Measurements from ENCODE around the gene GRM8. TPM values are rescaled to one million over a fixed set of nuclear protein-coding genes. Genes with fewer than 3 reads are reported as not detected.

GRM8 gene
- total and polyA plus RNA-seq, 4 donors: 0.28 to 4.9 (median 2.8) TPM

DNA sequence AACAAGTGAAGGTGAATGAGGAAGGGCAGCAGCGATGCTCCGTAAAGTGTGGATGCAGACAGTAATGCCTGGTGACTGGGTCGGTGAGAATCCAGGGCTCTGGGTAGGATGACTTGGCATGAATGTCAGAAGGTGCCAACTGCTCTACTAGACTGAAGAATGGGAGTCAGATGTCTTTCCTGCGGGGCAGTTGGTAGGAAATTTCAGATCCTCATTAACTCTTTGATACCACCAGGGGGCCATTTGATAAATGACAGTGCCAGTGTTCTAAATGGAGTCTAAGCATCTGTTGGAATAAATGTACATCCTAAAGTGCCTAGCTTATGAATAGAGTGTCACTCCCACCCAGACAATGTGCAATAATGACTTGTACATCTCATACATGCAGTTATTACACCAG lies 462.0 kb downstream of the GRM8 start:
- 89% methylated on average over 4 of the region's 4 CpGs for WGBS

GRCh38 chr7:126783613-126784012 lies 469.1 kb downstream of the GRM8 start:
- no peaks in the 10 kb centered on the region for H3K36me3 ChIP-seq (ENCODE audit: control insufficient read depth in 4 of 4, insufficient read depth in 3 of 4, low read depth in 1 of 4, low read length in 3 of 4)
- no peak overlapping the region for H3K9ac ChIP-seq (ENCODE audit: low read depth in 1 of 2, low read length in 2 of 2)
- DNase-seq (ENCODE audit: low spot score): no peak
- TF ChIP-seq RXRA (IDR thresholded peaks at IDR 0.05) (no peak), JUND (IDR thresholded peaks at IDR 0.05) (no peak), SP1 (IDR thresholded peaks at IDR 0.05) (no peak), CTCF (IDR thresholded peaks at IDR 0.05; ENCODE audit: low read depth, low read length, missing input control) (no peak)
- TF ChIP-seq, protein P1, sequence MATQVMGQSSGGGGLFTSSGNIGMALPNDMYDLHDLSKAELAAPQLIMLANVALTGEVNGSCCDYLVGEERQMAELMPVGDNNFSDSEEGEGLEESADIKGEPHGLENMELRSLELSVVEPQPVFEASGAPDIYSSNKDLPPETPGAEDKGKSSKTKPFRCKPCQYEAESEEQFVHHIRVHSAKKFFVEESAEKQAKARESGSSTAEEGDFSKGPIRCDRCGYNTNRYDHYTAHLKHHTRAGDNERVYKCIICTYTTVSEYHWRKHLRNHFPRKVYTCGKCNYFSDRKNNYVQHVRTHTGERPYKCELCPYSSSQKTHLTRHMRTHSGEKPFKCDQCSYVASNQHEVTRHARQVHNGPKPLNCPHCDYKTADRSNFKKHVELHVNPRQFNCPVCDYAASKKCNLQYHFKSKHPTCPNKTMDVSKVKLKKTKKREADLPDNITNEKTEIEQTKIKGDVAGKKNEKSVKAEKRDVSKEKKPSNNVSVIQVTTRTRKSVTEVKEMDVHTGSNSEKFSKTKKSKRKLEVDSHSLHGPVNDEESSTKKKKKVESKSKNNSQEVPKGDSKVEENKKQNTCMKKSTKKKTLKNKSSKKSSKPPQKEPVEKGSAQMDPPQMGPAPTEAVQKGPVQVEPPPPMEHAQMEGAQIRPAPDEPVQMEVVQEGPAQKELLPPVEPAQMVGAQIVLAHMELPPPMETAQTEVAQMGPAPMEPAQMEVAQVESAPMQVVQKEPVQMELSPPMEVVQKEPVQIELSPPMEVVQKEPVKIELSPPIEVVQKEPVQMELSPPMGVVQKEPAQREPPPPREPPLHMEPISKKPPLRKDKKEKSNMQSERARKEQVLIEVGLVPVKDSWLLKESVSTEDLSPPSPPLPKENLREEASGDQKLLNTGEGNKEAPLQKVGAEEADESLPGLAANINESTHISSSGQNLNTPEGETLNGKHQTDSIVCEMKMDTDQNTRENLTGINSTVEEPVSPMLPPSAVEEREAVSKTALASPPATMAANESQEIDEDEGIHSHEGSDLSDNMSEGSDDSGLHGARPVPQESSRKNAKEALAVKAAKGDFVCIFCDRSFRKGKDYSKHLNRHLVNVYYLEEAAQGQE (IDR thresholded peaks at IDR 0.05): no peak
- no peak overlapping the region for H3K4me3 ChIP-seq (ENCODE audit: low read depth in 1 of 3, low read length in 3 of 3)
- H3K27ac ChIP-seq (ENCODE audit: low read depth in 1 of 2, low read length in 2 of 2): no peak overlapping the region
- H3K4me1 ChIP-seq (ENCODE audit: control insufficient read depth in 4 of 4, insufficient read depth in 4 of 4, low read length in 3 of 4): no peaks in the 10 kb centered on the region
- H3K27me3 ChIP-seq (ENCODE audit: control insufficient read depth in 4 of 4, insufficient read depth in 4 of 4, low read length in 3 of 4): no peaks in the 10 kb centered on the region
- H3K9me3 ChIP-seq (ENCODE audit: control insufficient read depth in 4 of 4, low read length in 3 of 4): no peaks in the 10 kb centered on the region

More for the DNA sequence above, 462.0 kb downstream of the GRM8 start:
- no peaks in the 10 kb centered on the region for H3K4me1 ChIP-seq (ENCODE audit: control insufficient read depth in 4 of 4, insufficient read depth in 4 of 4, low read length in 3 of 4)
- TF ChIP-seq ATF3 (IDR thresholded peaks at IDR 0.05) (no peak), MAX (IDR thresholded peaks at IDR 0.05) (no peak), RXRA (IDR thresholded peaks at IDR 0.05) (no peak), FOXA1 (IDR thresholded peaks at IDR 0.05) (no peak), GABPA (IDR thresholded peaks at IDR 0.05 in 1 of 2, conservative IDR thresholded peaks at IDR 0.05 in 1 of 2) (no peak), EGR1 (IDR thresholded peaks at IDR 0.05; ENCODE audit: low read depth in 2 of 2) (no peak), YY1 (IDR thresholded peaks at IDR 0.05) (no peak), HNF4G (IDR thresholded peaks at IDR 0.05) (no peak), TAF1 (conservative IDR thresholded peaks at IDR 0.05) (no peak), NR2F2 (IDR thresholded peaks at IDR 0.05) (no peak), HNF4A (conservative IDR thresholded peaks at IDR 0.05) (no peak), JUND (IDR thresholded peaks at IDR 0.05) (no peak), SP1 (IDR thresholded peaks at IDR 0.05) (no peak), RAD21 (IDR thresholded peaks at IDR 0.05) (no peak)
- TF ChIP-seq, protein P1 (IDR thresholded peaks at IDR 0.05): no peak
- TF ChIP-seq, protein P2, sequence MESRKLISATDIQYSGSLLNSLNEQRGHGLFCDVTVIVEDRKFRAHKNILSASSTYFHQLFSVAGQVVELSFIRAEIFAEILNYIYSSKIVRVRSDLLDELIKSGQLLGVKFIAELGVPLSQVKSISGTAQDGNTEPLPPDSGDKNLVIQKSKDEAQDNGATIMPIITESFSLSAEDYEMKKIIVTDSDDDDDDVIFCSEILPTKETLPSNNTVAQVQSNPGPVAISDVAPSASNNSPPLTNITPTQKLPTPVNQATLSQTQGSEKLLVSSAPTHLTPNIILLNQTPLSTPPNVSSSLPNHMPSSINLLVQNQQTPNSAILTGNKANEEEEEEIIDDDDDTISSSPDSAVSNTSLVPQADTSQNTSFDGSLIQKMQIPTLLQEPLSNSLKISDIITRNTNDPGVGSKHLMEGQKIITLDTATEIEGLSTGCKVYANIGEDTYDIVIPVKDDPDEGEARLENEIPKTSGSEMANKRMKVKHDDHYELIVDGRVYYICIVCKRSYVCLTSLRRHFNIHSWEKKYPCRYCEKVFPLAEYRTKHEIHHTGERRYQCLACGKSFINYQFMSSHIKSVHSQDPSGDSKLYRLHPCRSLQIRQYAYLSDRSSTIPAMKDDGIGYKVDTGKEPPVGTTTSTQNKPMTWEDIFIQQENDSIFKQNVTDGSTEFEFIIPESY (IDR thresholded peaks at IDR 0.05): no peak
- no peak overlapping the region for H3K9ac ChIP-seq (ENCODE audit: low read depth in 1 of 2, low read length in 2 of 2)
- H3K27ac ChIP-seq (ENCODE audit: low read depth in 1 of 2, low read length in 2 of 2): no peak overlapping the region
- H3K36me3 ChIP-seq (ENCODE audit: control insufficient read depth in 4 of 4, insufficient read depth in 3 of 4, low read depth in 1 of 4, low read length in 3 of 4): no peaks in the 10 kb centered on the region
- no peak for DNase-seq (ENCODE audit: low spot score)
- H3K4me3 ChIP-seq (ENCODE audit: low read depth in 1 of 3, low read length in 3 of 3): no peak overlapping the region
- H3K27me3 ChIP-seq (ENCODE audit: control insufficient read depth in 4 of 4, insufficient read depth in 4 of 4, low read length in 3 of 4): no peaks in the 10 kb centered on the region
- no peaks in the 10 kb centered on the region for H3K9me3 ChIP-seq (ENCODE audit: control insufficient read depth in 4 of 4, low read length in 3 of 4)
